ENCODE data around the gene HOXB5. TPM values are rescaled to one million over a fixed set of nuclear protein-coding genes. Genes with fewer than 3 reads are reported as not detected.

The HOXB5 gene
- total and polyA plus RNA-seq, 2 of the 4 experiments (the other 2 are of a cell fraction) = 0.54 to 18.0 TPM

- Histone ChIP-seq H3K9me3 (ENCODE audit: control insufficient read depth, insufficient read depth, low read length) (no peaks in the 10 kb centered on the region), H3K27ac (ENCODE audit: insufficient read depth, low read length) (peak overlapping the region; percentile 93), H3K14ac (replicated peaks; ENCODE audit: low read depth, low read length) (peak overlapping the region; percentile 98), H4K5ac (ENCODE audit: low read depth, low read length) (peak overlapping the region; percentile 95), H3K4me2 (ENCODE audit: low read depth, low read length) (peak overlapping the region; percentile 92), H3K4me1 (ENCODE audit: control insufficient read depth, insufficient read depth, low read length) (peaks cover 68% of the 10 kb centered on the region), H2AK9ac (replicated peaks; ENCODE audit: low read depth, low read length, poor library complexity) (peak overlapping the region; percentile 91), H2AFZ (replicated peaks; ENCODE audit: low read length, poor library complexity) (no peak overlapping the region), H3K9ac (ENCODE audit: low read depth, low read length) (peak overlapping the region; percentile 95), H3K4me3 (ENCODE audit: insufficient read depth, low read depth, low read length) (peak overlapping the region; percentile 30), H4K20me1 (ENCODE audit: insufficient read depth, low read length) (peaks cover 21% of the 10 kb centered on the region), H2AK5ac (ENCODE audit: low read depth, low read length) (peak overlapping the region; percentile 81; the same call in 1 of the 2 replicates), H3K9me1 (ENCODE audit: insufficient read depth, low read length) (peaks cover 4% of the 10 kb centered on the region), H3K56ac (ENCODE audit: extremely low read depth, insufficient read depth, low read length) (peak overlapping the region; percentile 91), H4K8ac (ENCODE audit: low read depth in 2 of 2, low read length in 2 of 2) (peak overlapping the region; percentile 62 to 74), H2BK5ac (ENCODE audit: low read depth, low read length, poor library complexity, severe bottlenecking) (peak overlapping the region; percentile 95), H2BK20ac (ENCODE audit: low read depth, low read length) (peak overlapping the region; percentile 73; the same call in 1 of the 2 replicates), H3K18ac (ENCODE audit: low read depth, low read length) (peak overlapping the region; percentile 89), H4K91ac (ENCODE audit: insufficient read depth, low read depth, low read length) (peak overlapping the region; percentile 68), H3K23ac (ENCODE audit: low read depth, low read length) (peak overlapping the region; percentile 99), H3K79me1 (ENCODE audit: low read depth in 1 of 2, low read length in 2 of 2) (peaks cover 0 to 12% of the 10 kb centered on the region in 2 experiments; a peak in 2 of 4 replicates), H2BK120ac (ENCODE audit: low read depth, low read length) (peak overlapping the region; percentile 87), H3K27me3 (ENCODE audit: control insufficient read depth, insufficient read depth, low read length) (no peaks in the 10 kb centered on the region), H3K4ac (ENCODE audit: low read depth, low read length) (peak overlapping the region; percentile 98), H3K36me3 (ENCODE audit: control insufficient read depth, insufficient read depth, low read length) (peaks cover 32% of the 10 kb centered on the region; the same call in 1 of the 2 replicates), H2BK15ac (ENCODE audit: low read depth, low read length) (peak overlapping the region; percentile 33; the same call in 1 of the 3 replicates)
- in situ Hi-C loops (cut with MboI; ENCODE audit: low sequenced_read_pairs) (no loop called here), intact Hi-C loops (cut with micrococcal nuclease) (no loop called here), dilution Hi-C loops (cut with HindIII; ENCODE audit: low sequenced_read_pairs, unreplicated experiment) (no loop called here)
- no peak for DNase-seq
- WGBS, 2 experiments (ENCODE audit: extremely low coverage in 2 of 2, insufficient read length in 1 of 2) = 0% methylated on average over 1 of the region's 2 CpGs; no CpG with 5 or more reads in 1 of the 2 experiments
- ChIA-PET POLR2A (ENCODE audit: unreplicated experiment) (no interaction called here), CTCF (no interaction called here)
- no peak for ATAC-seq (ENCODE audit: low read depth)
- BruUV-seq (replicated peaks) = no TSS peak
- TF ChIP-seq BHLHE40 (IDR thresholded peaks at IDR 0.05; ENCODE audit: low read depth, low read length) = no peak
- TF ChIP-seq RAD21 (IDR thresholded peaks at IDR 0.05; ENCODE audit: low read length) = no peak
- TF ChIP-seq FOS (IDR thresholded peaks at IDR 0.05; ENCODE audit: low read depth, low read length) = no peak
Observed at GRCh38 chr17:48558831-48559121, 34.8 kb downstream of the HOXB5 start.
